Prostate gland (tissue), 2 donors: ENCODE measurements around the gene SLC5A6. TPM values are rescaled to one million over a fixed set of nuclear protein-coding genes. Genes with fewer than 3 reads are reported as not detected.

Experiments
- DNase-seq: peaks from one replicate; pipeline ENCODE4 v3.0.0-alpha.2; 2019; ENCODE audit warnings: low spot score
- H3K27ac ChIP-seq, 2 donors: fragments of 200-600 bp; sonication (generic); 2 replicates each; pipeline ENCODE4 v1.5.1; 2017 to 2019
- H3K27me3 ChIP-seq: fragments of 200-600 bp; sonication (generic); replicated peaks from 2 replicates; pipeline ENCODE4 v1.5.1; 2019; ENCODE audit not compliant: insufficient read depth
- H3K36me3 ChIP-seq, 2 donors: fragments of 200-600 bp; sonication (generic); 1 replicate in 1 of 2; 2 replicates in 1 of 2; pipeline versions ENCODE4 v1.5.1 to v1.8.1; 2017 to 2019
- H3K4me1 ChIP-seq: fragments of 200-600 bp; sonication (generic); replicated peaks from 2 replicates; pipeline ENCODE4 v1.5.1; 2019
- H3K4me3 ChIP-seq, 2 donors: fragments of 200-600 bp; sonication (generic); 2 replicates each; pipeline ENCODE4 v1.5.1; 2017 to 2019
- H3K9me3 ChIP-seq: fragments of 200-600 bp; sonication (generic); 2 replicates; pipeline ENCODE4 v1.5.1; 2017
- CTCF ChIP-seq, 4 experiments: fragments of 200-600 bp in 2 of 4; fragments of 450-650 bp in 2 of 4; sonication (generic) in 2 of 4; IDR thresholded peaks; 1 replicate in 3 of 4; 2 replicates in 1 of 4; pipeline ENCODE4 v1.5.1; 2016 to 2019; ENCODE audit warnings: antibody characterized with exemption in 4 of 4, mild to moderate bottlenecking in 2 of 4, moderate library complexity in 2 of 4
- POLR2A ChIP-seq: fragments of 450-650 bp; IDR thresholded peaks from one replicate; pipeline ENCODE4 v1.6.1; 2016; ENCODE audit warnings: antibody characterized with exemption, mild to moderate bottlenecking
- POLR2AphosphoS5 ChIP-seq: sonication (generic); formaldehyde crosslinking; IDR thresholded peaks from one replicate; pipeline ENCODE4 v1.6.1; 2017; ENCODE audit warnings: antibody characterized with exemption
- WGBS: methylation state at CpG from one replicate; pipeline ENCODE4 v1.1.5; 2018; 5-methylcytosine and 5-hydroxymethylcytosine counted together
- intact Hi-C: fragments of 100-400 bp; cut with DNase I; formaldehyde crosslinking; loops from one replicate; pipeline ENCODE4 v1.14.2; 2022
- total RNA-seq, 2 donors: library from RNA; depleted of rRNA; stranded (reverse); fragments of >200 nt; gene quantifications; one replicate each; pipeline ENCODE4 v1.1.0, GENCODE V29; 2016

SLC5A6 gene
- total RNA-seq, 2 donors from 2014 or later: 23.9 to 65.2 TPM

DNA sequence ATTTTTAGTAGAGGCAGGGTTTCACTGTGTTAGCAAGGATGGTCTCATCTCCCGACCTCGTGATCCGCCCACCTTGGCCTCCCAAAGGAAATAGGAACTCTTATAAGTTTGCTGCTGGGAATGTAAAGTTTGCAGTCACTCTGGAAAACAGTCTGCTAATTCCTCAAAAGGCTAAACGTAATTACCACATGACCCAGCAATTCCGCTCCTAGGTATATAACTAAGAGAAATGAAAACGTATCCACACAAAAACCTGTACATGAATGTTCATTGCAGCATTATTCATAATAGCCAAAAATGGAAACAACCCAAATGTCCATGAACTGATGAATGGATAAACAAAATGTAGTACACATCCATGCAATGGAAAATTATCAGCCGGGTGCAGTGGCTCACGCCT lies 22.1 kb downstream of the SLC5A6 start:
- Histone ChIP-seq H3K4me3 (no peak overlapping the region), H3K9me3 (no peaks in the 10 kb centered on the region), H3K27ac (no peak overlapping the region), H3K27me3 (no peaks in the 10 kb centered on the region), H3K36me3 (no peaks in the 10 kb centered on the region), H3K4me1 (no peaks in the 10 kb centered on the region)
- 90% methylated on average over 8 of the region's 8 CpGs for WGBS
- intact Hi-C loops: no loop called here
- DNase-seq: no peak
- TF ChIP-seq CTCF (IDR thresholded peaks at IDR 0.05): no peak

DNA sequence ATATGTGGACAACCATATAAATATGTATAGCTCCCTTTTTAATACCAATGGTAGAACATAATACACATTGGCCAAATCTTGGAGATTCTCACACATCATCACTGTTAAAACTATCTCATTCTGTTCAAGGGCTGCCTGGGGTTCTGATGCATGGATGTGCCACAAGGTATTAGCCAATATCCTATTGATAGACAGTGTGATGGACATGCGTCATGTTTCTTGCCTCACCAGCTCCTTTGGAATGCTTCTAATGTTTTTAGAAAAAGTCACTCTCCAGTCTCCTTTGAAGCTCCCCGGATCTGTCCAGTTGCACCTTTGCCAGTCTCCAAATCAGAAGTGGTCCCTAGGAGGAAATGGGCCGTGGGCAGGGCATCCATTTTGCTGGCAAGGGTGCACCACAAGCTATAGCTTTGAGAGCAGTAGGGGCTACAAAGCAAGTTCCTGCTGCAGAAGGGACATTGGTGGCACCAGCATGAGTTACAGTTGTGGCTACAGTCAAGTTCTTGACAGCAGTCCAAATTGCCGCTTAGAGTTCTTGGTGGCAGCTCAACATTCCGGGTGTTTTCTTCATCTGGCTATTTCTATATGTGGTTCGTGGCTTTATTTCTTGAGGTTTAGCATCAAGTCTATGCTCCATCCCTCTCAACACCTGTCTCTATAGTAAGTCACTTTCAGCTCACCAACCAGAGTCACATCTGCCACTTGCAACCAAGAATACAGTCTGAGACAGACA lies 25.3 kb downstream of the SLC5A6 start:
- no peak for DNase-seq
- WGBS: 74% methylated on average over 6 of the region's 6 CpGs
- Histone ChIP-seq H3K4me3 (no peak overlapping the region), H3K27me3 (no peaks in the 10 kb centered on the region), H3K36me3 (no peaks in the 10 kb centered on the region), H3K9me3 (no peaks in the 10 kb centered on the region), H3K4me1 (no peaks in the 10 kb centered on the region), H3K27ac (peak overlapping the region in 1 of 2 donors; percentile 55)
- TF ChIP-seq CTCF (IDR thresholded peaks at IDR 0.05): no peak
- no peak for TF ChIP-seq POLR2A
- TF ChIP-seq POLR2AphosphoS5: no peak
- intact Hi-C loops: no loop called here

DNA sequence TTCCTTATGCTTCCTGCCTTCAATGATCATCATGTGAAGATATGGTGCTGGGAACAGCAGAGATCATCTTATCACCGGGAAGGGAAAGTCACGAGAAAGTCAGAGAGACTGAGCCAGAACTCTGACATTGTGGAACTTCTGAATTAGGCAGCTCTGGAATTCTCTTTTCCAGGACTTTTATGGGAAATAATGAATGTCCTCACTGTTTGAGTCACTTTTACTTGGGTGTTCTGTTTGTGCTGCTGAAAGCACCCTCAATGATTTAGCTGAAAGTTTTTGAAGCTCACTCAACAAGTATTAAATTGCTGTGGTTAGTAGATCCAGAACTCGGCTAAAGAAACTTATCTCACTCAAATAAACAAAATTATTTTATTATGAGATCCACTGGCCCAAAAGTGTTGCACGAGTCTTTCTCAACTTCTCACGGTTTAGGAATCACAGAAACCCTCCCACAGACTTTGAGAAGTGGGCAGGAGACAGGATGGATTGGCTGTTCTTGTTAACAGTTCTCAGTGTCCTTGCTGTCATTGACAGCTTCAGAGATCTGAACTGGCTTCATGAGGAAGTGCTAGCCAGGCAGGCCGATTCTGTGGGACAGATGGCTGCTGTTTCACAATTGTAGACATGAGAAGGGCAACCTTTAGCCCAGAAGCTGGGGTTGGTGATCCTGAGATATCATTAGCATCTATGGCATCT lies 26.6 kb downstream of the SLC5A6 start:
- no peaks in the 10 kb centered on the region for H3K27me3 ChIP-seq
- intact Hi-C loops: no loop called here
- H3K4me1 ChIP-seq: no peaks in the 10 kb centered on the region
- H3K4me3 ChIP-seq: no peak overlapping the region
- H3K36me3 ChIP-seq: no peaks in the 10 kb centered on the region
- H3K27ac ChIP-seq: peak overlapping the region; percentile 49 to 56
- H3K9me3 ChIP-seq: no peaks in the 10 kb centered on the region
- no peak for DNase-seq
- no peak for TF ChIP-seq CTCF (IDR thresholded peaks at IDR 0.05)
- TF ChIP-seq POLR2AphosphoS5: peak; percentile 2
- WGBS: 15% methylated on average over 6 of the region's 6 CpGs

- DNase-seq: no peak
- WGBS: 60% methylated on average over 4 of the region's 4 CpGs
These were observed 28.0 kb downstream of the SLC5A6 start for GRCh38 chr2:27184115-27184514.

More at GRCh38 chr2:27184115-27184514, 28.0 kb downstream of the SLC5A6 start:
- no peaks in the 10 kb centered on the region for H3K4me1 ChIP-seq
- H3K9me3 ChIP-seq: no peaks in the 10 kb centered on the region
- H3K36me3 ChIP-seq: no peaks in the 10 kb centered on the region
- intact Hi-C loops: no loop called here
- TF ChIP-seq CTCF (IDR thresholded peaks at IDR 0.05) (no peak), POLR2AphosphoS5 (no peak), POLR2A (no peak)
- peak overlapping the region in 1 of 2 donors; percentile 56 for H3K27ac ChIP-seq
- H3K4me3 ChIP-seq: no peak overlapping the region
- H3K27me3 ChIP-seq: no peaks in the 10 kb centered on the region
